Heart right ventricle (tissue), 16 donors: ENCODE data around the gene FAM124B. TPM values are rescaled to one million over a fixed set of nuclear protein-coding genes. Genes with fewer than 3 reads are reported as not detected.

Experiments
- ATAC-seq, 8 donors: fragments of 200-7000 bp; cut with Tn5 transposase; one replicate each; pipeline ENCODE4 v1.9.1; 2020; ENCODE audit warnings: mild to moderate bottlenecking in 8 of 8, moderate library complexity in 8 of 8, moderate number of reproducible peaks in 1 of 8
- DNase-seq, 2 donors: peaks; one replicate each; pipeline ENCODE4 v3.0.0-alpha.2; 2020
- H3K27ac ChIP-seq, 10 donors: fragments of 200-600 bp; sonication (generic) in 2 of 10; one replicate each; pipeline versions ENCODE4 v1.5.0 to v1.8.0; 2020 to 2022; ENCODE audit warnings: mild to moderate bottlenecking in 3 of 10
- H3K27me3 ChIP-seq, 7 donors: fragments of 200-600 bp; one replicate each; pipeline ENCODE4 v1.8.0; 2021 to 2022; ENCODE audit warnings: mild to moderate bottlenecking in 2 of 7
- H3K36me3 ChIP-seq, 9 donors: fragments of 200-600 bp; sonication (generic) in 1 of 9; one replicate each; pipeline versions ENCODE4 v1.5.0 to v1.8.0; 2020 to 2022; ENCODE audit warnings: mild to moderate bottlenecking in 2 of 9
- H3K4me1 ChIP-seq, 9 donors: fragments of 200-600 bp; sonication (generic) in 1 of 9; one replicate each; pipeline versions ENCODE4 v1.5.0 to v1.8.0; 2020 to 2022; ENCODE audit warnings: mild to moderate bottlenecking in 4 of 9
- H3K4me3 ChIP-seq, 10 donors: fragments of 200-600 bp; sonication (generic) in 2 of 10; one replicate each; pipeline versions ENCODE4 v1.5.0 to v1.8.0; 2020 to 2022; ENCODE audit warnings: mild to moderate bottlenecking in 7 of 10, moderate library complexity in 2 of 10
- H3K9me3 ChIP-seq, 11 donors: fragments of 200-600 bp in 10 of 11; sonication (generic) in 2 of 11; one replicate each; pipeline versions ENCODE4 v1.5.0 to v1.8.0; 2013 to 2022; ENCODE audit warnings: mild to moderate bottlenecking in 2 of 11, control low read depth in 1 of 11, moderate library complexity in 1 of 11
- CTCF ChIP-seq, 9 donors: fragments of 200-600 bp; sonication (generic) in 2 of 9; IDR thresholded peaks; one replicate each; pipeline versions ENCODE4 v1.5.0 to v1.8.0; 2021 to 2022; ENCODE audit warnings: antibody characterized with exemption in 9 of 9, mild to moderate bottlenecking in 5 of 9, moderate library complexity in 1 of 9
- WGBS, 2 donors: extraction: QIAGEN DNeasy Blood & Tissue Kit; methylation state at CpG; one replicate each; pipeline ENCODE4 v1.1.7; 2013; ENCODE audit warnings: inconsistent platforms in 1 of 2; 5-methylcytosine and 5-hydroxymethylcytosine counted together
- intact Hi-C, 10 donors: fragments of 100-400 bp; cut with DNase I; formaldehyde crosslinking; loops; one replicate each; pipeline versions ENCODE4 v1.11.1 to v1.14.2; 2022
- polyA plus RNA-seq, 2 donors: library from polyadenylated mRNA; stranded (reverse); fragments of 200-250 nt; gene quantifications; one replicate each; pipeline ENCODE4 v1.2.3, GENCODE V29; 2013
- total RNA-seq, 10 donors: library from RNA; stranded (reverse); fragmentation: NEBNext Ultra II Directional in 3 of 10; extraction: Animal tissue kit (Norgen Biotek cat#: 25700) in 3 of 10; gene quantifications; one replicate each; pipeline versions ENCODE4 v1.2.1 to v1.2.4, GENCODE V29; 2021 to 2023
- donor health status: Arrhythmogenic right ventricular cardiomyopathy.
- donor health status: ischemic (EF 13 %, LVEDD 7.1; RV severe dilation, severe dysfunction).
- donor health status: healthy with polysubstance abuse.
- donor health status: DM: no; HTN: yes; CAD: no.
- donor health status: DM: no; HTN: no; CAD: no.
- donor health status: ischemic (EF 25% LVEDD 6.9; RV normal size, moderate dysfunction).
- donor health status: ischemic (EF 25% LVEDD 5.7; RV mildly dilated, moderate dysfunction).
- donor health status: healthy.
- donor health status: DM: yes; HTN: yes; CAD: no.
- donor health status: Ischemic cardiomyopathy.
- donor health status: ischemic (EF 35%, LVEDD 5.7; RV mildly dilated, moderate dysfunction).
- donor health status: nonischemic (EF 11% LVEDD 7.7; RV severe dilation, severe dysfunction).
- donor health status: DM: yes; HTN: yes; CAD: no.
- donor health status: PGD.
- donor health status: ischemic (EF 29% LVEDD 5.4; RV normal size, mild dysfunction).
- donor health status: nonischemic (EF 23%, LVEDD 6.1; RV moderate dilation, normal function).

The FAM124B gene
- total and polyA plus RNA-seq, 12 donors: 0.62 to 3.9 (median 1.7) TPM

DNA sequence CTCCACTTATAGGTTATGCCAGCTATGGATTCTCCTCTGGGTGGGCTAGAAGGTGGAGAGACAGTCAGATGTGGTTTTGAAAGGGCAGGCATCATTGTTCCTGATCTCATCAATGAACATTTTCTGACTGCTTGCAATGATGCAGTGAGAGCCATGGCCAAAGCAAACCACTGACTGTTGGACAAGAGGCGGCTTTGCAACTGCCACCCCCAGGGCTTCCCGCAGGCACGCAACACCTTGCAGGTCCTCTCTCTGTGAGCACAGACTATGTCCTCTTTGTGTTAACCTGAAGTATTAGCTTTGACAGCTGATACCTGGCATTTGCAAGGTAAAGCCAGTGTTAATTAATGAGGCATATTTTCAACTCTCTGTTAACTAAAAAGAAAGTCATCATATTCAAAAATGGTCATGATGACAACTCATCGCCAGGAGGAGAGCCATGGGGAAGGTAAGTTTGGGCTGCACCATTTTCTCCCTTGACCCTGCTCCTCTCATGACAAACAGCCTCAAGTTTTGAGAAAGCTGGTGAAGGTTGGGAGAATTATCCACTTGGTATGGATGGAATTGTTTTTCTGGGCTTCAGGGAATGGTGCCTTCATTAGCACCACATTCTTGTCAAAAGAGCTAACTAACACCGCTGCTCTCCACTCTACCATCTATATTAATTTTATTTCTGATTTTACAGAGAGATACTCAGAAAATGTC lies 14.9 kb upstream of the FAM124B start:
- no peak for TF ChIP-seq CTCF (IDR thresholded peaks at IDR 0.05)
- DNase-seq: no peak
- Histone ChIP-seq H3K36me3 (no peaks in the 10 kb centered on the region), H3K27ac (peak overlapping the region in 1 of 10 donors; percentile 58), H3K9me3 (peaks cover 0 to 5% (median 0%) of the 10 kb centered on the region in 11 donors), H3K4me3 (no peak overlapping the region), H3K4me1 (peaks cover 0 to 10% (median 5%) of the 10 kb centered on the region in 9 donors), H3K27me3 (no peaks in the 10 kb centered on the region)
- 80 to 84% methylated on average over 5 of the region's 5 CpGs for WGBS, 2 donors
- intact Hi-C loops: no loop called here
- no peak for ATAC-seq

- ATAC-seq: no peak
- Histone ChIP-seq H3K36me3 (no peaks in the 10 kb centered on the region), H3K27me3 (no peaks in the 10 kb centered on the region), H3K27ac (no peak overlapping the region), H3K9me3 (no peaks in the 10 kb centered on the region), H3K4me1 (peaks cover 0 to 10% (median 5%) of the 10 kb centered on the region in 9 donors), H3K4me3 (no peak overlapping the region)
- DNase-seq: no peak
- intact Hi-C loops: no loop called here
- no peak for TF ChIP-seq CTCF (IDR thresholded peaks at IDR 0.05)
- WGBS, 2 donors: 92 to 93% methylated on average over 2 of the region's 2 CpGs
Observed at GRCh38 chr2:224413381-224413780, 11.5 kb upstream of the FAM124B start.

DNA sequence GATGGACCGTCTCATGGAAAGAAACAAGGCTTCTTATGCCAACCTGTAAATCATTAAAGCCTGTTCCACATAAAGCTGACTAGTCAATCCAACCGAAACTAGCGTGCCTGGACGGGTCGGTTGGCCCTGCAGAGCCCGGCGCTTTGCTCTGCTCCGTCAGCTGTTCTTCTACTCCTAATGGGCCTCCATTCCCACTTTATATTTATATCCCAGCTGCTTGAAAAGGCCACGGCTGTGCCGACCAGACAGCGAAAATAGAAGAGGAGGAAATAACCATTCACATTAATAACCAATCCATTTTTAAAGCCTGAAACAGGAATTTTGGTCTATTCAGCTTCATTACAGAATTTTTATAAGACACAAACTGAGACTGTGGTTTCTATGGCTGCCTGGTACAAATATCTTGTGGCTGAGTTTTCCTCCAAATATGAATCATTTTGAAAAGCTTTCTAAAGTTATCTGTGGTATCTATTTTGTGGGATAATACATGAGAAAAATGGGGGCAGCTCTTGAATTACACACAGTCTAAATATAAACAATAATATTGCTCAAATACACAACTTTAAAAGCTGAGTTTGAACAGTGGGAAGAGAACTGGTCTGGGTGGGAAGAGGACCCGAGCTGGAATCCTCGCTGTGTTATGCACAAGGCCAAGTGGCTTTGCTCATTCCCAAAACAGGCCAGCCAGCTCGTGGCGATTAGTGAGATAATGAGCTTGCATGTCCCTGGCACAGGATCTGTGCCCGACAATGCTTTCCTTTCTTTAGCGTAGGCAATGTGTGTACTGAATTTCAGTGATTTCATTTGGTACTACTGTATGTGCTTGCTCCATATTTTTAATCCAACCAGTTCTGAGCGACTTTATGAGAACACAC lies 10.5 kb upstream of the FAM124B start:
- no peaks in the 10 kb centered on the region for H3K27me3 ChIP-seq
- intact Hi-C loops: no loop called here
- 77% methylated on average over 18 of the region's 18 CpGs for WGBS, 2 donors
- H3K9me3 ChIP-seq: no peaks in the 10 kb centered on the region
- no peaks in the 10 kb centered on the region for H3K36me3 ChIP-seq
- TF ChIP-seq CTCF (IDR thresholded peaks at IDR 0.05): no peak
- no peak overlapping the region for H3K4me3 ChIP-seq
- no peak overlapping the region for H3K27ac ChIP-seq
- no peak for DNase-seq
- H3K4me1 ChIP-seq: peaks cover 0 to 10% (median 5%) of the 10 kb centered on the region in 9 donors
- ATAC-seq: no peak

DNA sequence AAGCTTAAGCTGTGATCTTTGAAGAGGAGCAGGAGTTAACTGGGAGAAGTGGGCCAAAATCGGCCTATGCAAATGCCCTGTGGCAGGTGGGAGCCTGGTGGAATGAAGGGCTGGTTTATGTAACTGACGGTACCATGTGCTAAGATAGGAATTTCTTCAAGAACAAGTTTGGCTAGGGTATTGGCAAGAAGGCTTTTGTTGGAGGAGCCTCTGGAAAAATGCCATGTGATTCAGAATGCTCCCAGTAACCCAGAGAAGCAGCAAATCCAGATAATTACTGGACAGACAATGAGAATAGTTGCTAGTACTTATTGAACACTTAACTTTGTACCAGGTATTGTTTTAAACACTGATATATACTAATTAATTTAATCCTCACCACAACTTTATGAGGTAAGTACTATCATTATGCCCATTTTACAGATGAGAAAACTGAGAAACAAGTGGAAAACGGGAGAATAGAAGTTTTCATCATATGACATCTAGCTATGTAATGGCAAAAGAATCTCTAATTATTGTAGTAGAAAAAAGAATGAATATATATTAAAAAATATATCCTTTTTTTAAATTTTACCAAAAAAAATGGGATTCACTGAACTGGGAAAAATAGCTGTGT lies 9.1 kb upstream of the FAM124B start:
- Histone ChIP-seq H3K4me1 (peaks cover 0 to 12% (median 0%) of the 10 kb centered on the region in 9 donors), H3K4me3 (no peak overlapping the region), H3K36me3 (no peaks in the 10 kb centered on the region), H3K27ac (no peak overlapping the region), H3K27me3 (no peaks in the 10 kb centered on the region), H3K9me3 (no peaks in the 10 kb centered on the region)
- no peak for DNase-seq
- TF ChIP-seq CTCF (IDR thresholded peaks at IDR 0.05): no peak
- ATAC-seq: no peak
- 86 to 90% methylated on average over 3 of the region's 3 CpGs for WGBS, 2 donors
- intact Hi-C loops: no loop called here
